HL-60/S4 (cell line): Measurements from ENCODE around the gene BDKRB2.

ENCODE experiments used
- in situ Hi-C: fragments of 300-500 bp; cut with MboI; formaldehyde crosslinking; loops from 2 replicates; pipeline ENCODE4 v1.14.3; 2022; ENCODE audit warnings: low sequenced_read_pairs

Gene BDKRB2

GRCh38 chr14:96204151-96205058 lies at the start of gene BDKRB2:
Gene BDKRB2 (plus strand): TSS chr14:96204839. CDS start chr14:96237108, 32,269 bp downstream.
- in situ Hi-C loops = no loop called here

- in situ Hi-C loops = no loop called here
Observed at GRCh38 chr14:96154900-96155299, 49.7 kb upstream of the BDKRB2 start.

- in situ Hi-C loops = no loop called here
Observed at GRCh38 chr14:96156804-96157760, 47.6 kb upstream of the BDKRB2 start.

- in situ Hi-C loops = no loop called here
Observed at GRCh38 chr14:96158735-96159134, 45.9 kb upstream of the BDKRB2 start.

- in situ Hi-C loops = no loop called here
Observed at GRCh38 chr14:96160076-96160912, 44.3 kb upstream of the BDKRB2 start.

- in situ Hi-C loops = no loop called here
Observed at GRCh38 chr14:96160913-96161310, 43.7 kb upstream of the BDKRB2 start.

- in situ Hi-C loops = no loop called here
Observed at GRCh38 chr14:96161636-96162035, 43.0 kb upstream of the BDKRB2 start.

- in situ Hi-C loops = no loop called here
Observed at GRCh38 chr14:96162265-96162664, 42.4 kb upstream of the BDKRB2 start.

- in situ Hi-C loops = no loop called here
Observed at GRCh38 chr14:96162741-96163140, 41.9 kb upstream of the BDKRB2 start.

GRCh38 chr14:96164861-96165490 lies 39.7 kb upstream of the BDKRB2 start:
- in situ Hi-C loops = no loop called here

GRCh38 chr14:96165493-96166436 lies 38.9 kb upstream of the BDKRB2 start:
- in situ Hi-C loops = no loop called here

- in situ Hi-C loops = no loop called here
Observed at GRCh38 chr14:96166461-96167223, 38.0 kb upstream of the BDKRB2 start.

GRCh38 chr14:96167224-96168148 lies 37.2 kb upstream of the BDKRB2 start:
- in situ Hi-C loops = no loop called here

GRCh38 chr14:96168581-96168980 lies 36.1 kb upstream of the BDKRB2 start:
- in situ Hi-C loops = no loop called here

GRCh38 chr14:96170961-96171592 lies 33.6 kb upstream of the BDKRB2 start:
- in situ Hi-C loops = no loop called here

- in situ Hi-C loops = no loop called here
Observed at GRCh38 chr14:96173636-96174475, 30.8 kb upstream of the BDKRB2 start.
